Measurements from ENCODE around the gene GSKIP.

The GSKIP gene

GRCh38 chr14:96380735-96381134 is 17.4 kb downstream of the GSKIP start:
- no peak for DNase-seq (ENCODE audit: low read depth)

- no peak for DNase-seq (ENCODE audit: low read depth)
Observed at GRCh38 chr14:96383445-96383844, 20.1 kb downstream of the GSKIP start.

- DNase-seq (ENCODE audit: low read depth) = no peak
Observed at GRCh38 chr14:96384053-96384452, 20.7 kb downstream of the GSKIP start.

GRCh38 chr14:96384740-96385139 is 21.4 kb downstream of the GSKIP start:
- no peak for DNase-seq (ENCODE audit: low read depth)

- DNase-seq (ENCODE audit: low read depth) = no peak
Observed at GRCh38 chr14:96385385-96385784, 22.1 kb downstream of the GSKIP start.

- DNase-seq (ENCODE audit: low read depth) = no peak
Observed at GRCh38 chr14:96390965-96391292, 27.6 kb downstream of the GSKIP start.

- peak; percentile 100 for DNase-seq (ENCODE audit: low read depth)
Observed at GRCh38 chr14:96391293-96392118, 28.2 kb downstream of the GSKIP start.

- no peak for DNase-seq (ENCODE audit: low read depth)
Observed at GRCh38 chr14:96393071-96393691, 29.9 kb downstream of the GSKIP start.

- no peak for DNase-seq (ENCODE audit: low read depth)
Observed at GRCh38 chr14:96394047-96394815, 30.9 kb downstream of the GSKIP start.

- no peak for DNase-seq (ENCODE audit: low read depth)
Observed at GRCh38 chr14:96398432-96398831, 35.1 kb downstream of the GSKIP start.

GRCh38 chr14:96398921-96399320 is 35.6 kb downstream of the GSKIP start:
- DNase-seq (ENCODE audit: low read depth) = no peak

GRCh38 chr14:96399405-96399804 is 36.1 kb downstream of the GSKIP start:
- no peak for DNase-seq (ENCODE audit: low read depth)

- no peak for DNase-seq (ENCODE audit: low read depth)
Observed at GRCh38 chr14:96400495-96400894, 37.2 kb downstream of the GSKIP start.

GRCh38 chr14:96403409-96403808 is 40.1 kb downstream of the GSKIP start:
- no peak for DNase-seq (ENCODE audit: low read depth)

- no peak for DNase-seq (ENCODE audit: low read depth)
Observed at GRCh38 chr14:96405677-96406076, 42.4 kb downstream of the GSKIP start.

GRCh38 chr14:96407935-96408570 is 44.7 kb downstream of the GSKIP start:
- no peak for DNase-seq (ENCODE audit: low read depth)

GRCh38 chr14:96408608-96409007 is 45.3 kb downstream of the GSKIP start:
- no peak for DNase-seq (ENCODE audit: low read depth)

GRCh38 chr14:96409701-96410100 is 46.4 kb downstream of the GSKIP start:
- DNase-seq (ENCODE audit: low read depth) = no peak

GRCh38 chr14:96410119-96410518 is 46.8 kb downstream of the GSKIP start:
- no peak for DNase-seq (ENCODE audit: low read depth)

- DNase-seq (ENCODE audit: low read depth) = no peak
Observed at GRCh38 chr14:96413526-96413925, 50.2 kb downstream of the GSKIP start.

GRCh38 chr14:96415559-96415958 is 52.2 kb downstream of the GSKIP start:
- no peak for DNase-seq (ENCODE audit: low read depth)

- DNase-seq (ENCODE audit: low read depth) = no peak
Observed at GRCh38 chr14:96416292-96416691, 53.0 kb downstream of the GSKIP start.

GRCh38 chr14:96417254-96417653 is 53.9 kb downstream of the GSKIP start:
- no peak for DNase-seq (ENCODE audit: low read depth)

All from activated T-cell treated with anti-CD3 and anti-CD28 coated beads for 24 hours (primary cell).